ENCODE measurements around the gene DYNLL2.
A peak's percentile ranks its signal among the peaks of the same experiment; 100 is the strongest.
"Not testable (repeated sequence)": the region's sequence is repeated elsewhere in the genome, so short reads cannot be mapped to it uniquely, and the experiment has no call there.

The DYNLL2 gene

DNA sequence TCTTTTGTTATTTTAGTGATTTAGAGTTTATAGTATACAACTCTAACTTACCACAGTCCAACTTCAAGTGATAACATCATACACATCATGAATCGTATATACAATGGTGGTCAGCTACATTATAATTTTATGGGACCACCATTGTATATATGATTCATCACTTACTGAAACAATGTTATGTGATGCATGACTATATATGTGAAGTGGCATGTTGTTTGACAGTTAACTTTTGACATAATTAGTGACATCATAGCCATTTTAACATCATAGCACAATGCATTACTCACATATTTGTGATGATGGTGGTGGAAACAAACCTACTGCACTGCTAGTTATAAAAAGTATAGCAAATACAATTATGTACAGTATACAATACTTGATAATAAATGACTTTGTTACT is 21.9 kb downstream of the DYNLL2 start:
- no peak for DNase-seq (ENCODE audit: low read depth)

DNA sequence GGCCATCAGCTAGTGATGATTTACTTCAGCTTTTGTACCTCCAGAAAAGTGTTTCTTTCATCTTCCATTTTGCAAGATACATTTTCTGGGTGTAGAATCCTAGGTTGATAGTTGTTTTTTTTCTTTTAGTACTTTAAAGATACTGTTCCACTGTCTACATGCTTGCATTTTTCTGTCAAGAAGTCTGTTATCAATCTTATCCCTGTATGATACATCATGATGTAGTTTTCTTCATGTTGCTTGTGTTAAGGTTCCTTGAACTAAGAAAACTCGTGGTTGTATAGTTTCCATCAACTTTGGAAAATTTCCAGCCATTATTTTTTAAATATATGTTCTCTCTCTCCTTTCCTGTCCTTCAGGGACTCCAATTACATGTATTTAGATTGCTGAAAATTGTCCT is 24.1 kb downstream of the DYNLL2 start:
- DNase-seq (ENCODE audit: low read depth): no peak

DNA sequence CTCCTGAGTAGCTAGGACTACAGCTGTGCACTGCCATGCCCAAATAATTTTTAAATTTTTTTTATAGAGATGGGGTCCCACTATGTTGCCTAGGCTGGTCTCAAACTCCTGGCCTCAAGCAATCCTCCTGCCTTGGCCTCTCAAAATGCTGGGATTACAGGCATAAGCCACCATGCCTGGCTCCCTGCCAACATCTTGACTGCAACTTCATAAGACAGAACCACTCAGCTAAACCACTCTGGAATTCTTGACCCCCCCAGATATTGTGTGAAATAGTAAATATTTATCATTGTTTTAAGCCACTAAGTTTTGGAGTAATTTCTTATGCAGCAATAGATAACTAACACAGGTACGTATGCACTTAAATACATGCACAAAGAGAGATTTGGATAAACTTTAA is 26.0 kb downstream of the DYNLL2 start:
- no peak for DNase-seq (ENCODE audit: low read depth)

DNA sequence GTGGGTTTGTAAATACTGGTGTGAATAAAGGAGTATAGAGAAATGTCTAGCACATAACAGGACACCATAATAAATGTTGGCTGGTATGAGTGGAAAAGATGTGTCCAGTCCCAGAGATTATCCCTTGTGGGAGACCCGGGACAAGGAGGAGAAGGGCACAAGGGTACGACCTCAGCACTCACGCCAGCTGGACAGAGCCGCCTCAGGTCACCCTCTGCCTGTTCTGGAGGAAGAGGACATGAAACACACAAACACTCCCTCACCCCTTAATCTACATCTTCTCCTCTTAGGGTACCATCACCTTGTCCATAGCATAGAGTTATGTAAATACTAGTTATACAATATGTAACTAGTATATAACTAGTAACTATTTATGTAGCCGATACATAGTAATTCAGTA is 26.8 kb downstream of the DYNLL2 start:
- no peak for DNase-seq (ENCODE audit: low read depth)

GRCh38 chr17:58111676-58112075 is 28.5 kb downstream of the DYNLL2 start:
- DNase-seq (ENCODE audit: low read depth): no peak

GRCh38 chr17:58112970-58113631 is 29.9 kb downstream of the DYNLL2 start:
- DNase-seq (ENCODE audit: low read depth): peak; percentile 51

GRCh38 chr17:58113947-58114346 is 30.7 kb downstream of the DYNLL2 start:
- no peak for DNase-seq (ENCODE audit: low read depth)

- DNase-seq (ENCODE audit: low read depth): no peak
These were observed 34.2 kb downstream of the DYNLL2 start for GRCh38 chr17:58117382-58117781.

DNA sequence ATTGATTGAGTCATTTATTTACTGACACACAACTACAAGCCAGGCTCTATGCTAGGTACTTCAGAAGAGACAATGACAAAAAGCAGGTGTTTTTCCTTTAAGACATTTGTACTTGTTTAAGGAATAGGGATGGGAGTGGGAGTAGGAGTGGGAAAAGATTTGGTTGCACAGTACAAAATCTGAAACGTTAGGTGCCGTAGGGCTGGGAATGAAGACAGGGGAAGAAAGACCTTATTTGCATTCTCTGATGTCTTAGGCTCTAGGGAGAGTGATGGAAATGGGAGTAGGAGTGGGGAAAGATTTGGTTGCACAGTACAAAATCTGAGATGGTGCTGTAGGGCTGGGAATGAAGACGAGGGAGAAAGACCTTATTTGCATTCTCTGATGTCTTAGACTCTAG is 36.3 kb downstream of the DYNLL2 start:
- DNase-seq (ENCODE audit: low read depth): no peak

- DNase-seq (ENCODE audit: low read depth): peak; percentile 61
These were observed 37.1 kb downstream of the DYNLL2 start for GRCh38 chr17:58120195-58120822.

DNA sequence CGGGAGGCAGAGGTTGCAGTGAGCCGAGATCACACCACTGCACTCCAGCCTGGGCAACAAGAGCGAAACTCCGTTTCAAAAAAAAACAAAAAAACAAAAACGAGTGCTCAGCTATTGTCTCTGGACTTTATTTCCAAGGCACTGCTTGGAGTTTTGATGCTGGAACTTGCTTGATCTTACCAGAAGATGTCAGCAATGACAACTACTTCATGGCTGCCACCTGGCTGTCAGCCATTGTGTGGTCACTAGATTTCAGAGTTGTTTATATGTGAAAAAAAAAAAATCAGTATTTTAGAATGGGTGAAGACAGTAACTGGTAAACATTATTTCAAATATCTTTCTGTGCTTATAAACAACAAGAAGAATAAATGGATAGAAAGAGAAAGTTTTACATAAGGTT is 38.7 kb downstream of the DYNLL2 start:
- DNase-seq (ENCODE audit: low read depth): peak; percentile 35

DNA sequence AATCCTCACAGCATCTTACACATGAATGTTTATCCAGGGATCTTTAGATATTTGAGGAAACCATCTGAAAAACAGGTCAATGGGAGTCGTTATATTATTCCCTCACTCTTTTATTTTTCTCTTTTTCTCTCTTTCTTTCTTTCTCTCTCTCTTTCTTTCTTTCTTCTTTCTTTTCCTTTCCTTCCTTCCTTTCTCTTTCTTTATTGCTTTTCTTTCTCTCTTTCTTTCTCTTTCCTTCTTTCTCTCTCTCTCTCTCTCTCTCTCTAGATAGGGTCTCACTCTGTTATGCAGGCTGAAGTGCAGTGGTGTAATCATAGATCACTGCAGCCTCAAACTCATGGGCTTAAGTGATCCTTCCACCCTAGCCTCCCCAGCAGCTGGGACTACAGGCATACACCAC is 44.6 kb downstream of the DYNLL2 start:
- no peak for DNase-seq (ENCODE audit: low read depth)

- not testable (repeated sequence) for DNase-seq (ENCODE audit: low read depth)
These were observed 49.5 kb downstream of the DYNLL2 start for GRCh38 chr17:58132697-58133096.

GRCh38 chr17:58136669-58137279 is 53.6 kb downstream of the DYNLL2 start:
- DNase-seq (ENCODE audit: low read depth): no peak

GRCh38 chr17:58141505-58141904 is 58.3 kb downstream of the DYNLL2 start:
- no peak for DNase-seq (ENCODE audit: low read depth)

DNA sequence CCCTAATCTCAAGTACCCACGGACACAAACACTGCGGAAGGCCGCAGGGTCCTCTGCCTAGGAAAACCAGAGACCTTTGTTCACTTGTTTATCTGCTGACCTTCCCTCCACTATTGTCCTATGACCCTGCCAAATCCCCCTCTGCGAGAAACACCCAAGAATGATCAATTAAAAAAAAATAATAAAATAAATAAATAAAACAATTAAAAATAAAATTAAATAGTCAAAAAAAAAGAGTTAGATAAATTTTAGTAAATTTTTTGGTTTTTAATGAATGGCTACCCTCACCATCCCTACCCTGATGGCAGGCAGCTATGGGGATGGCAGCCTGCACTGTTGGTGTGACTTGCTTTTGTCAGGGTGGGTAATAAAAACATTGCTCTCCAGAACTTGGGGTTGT is 60.1 kb downstream of the DYNLL2 start:
- DNase-seq (ENCODE audit: low read depth): not testable (repeated sequence)

DNA sequence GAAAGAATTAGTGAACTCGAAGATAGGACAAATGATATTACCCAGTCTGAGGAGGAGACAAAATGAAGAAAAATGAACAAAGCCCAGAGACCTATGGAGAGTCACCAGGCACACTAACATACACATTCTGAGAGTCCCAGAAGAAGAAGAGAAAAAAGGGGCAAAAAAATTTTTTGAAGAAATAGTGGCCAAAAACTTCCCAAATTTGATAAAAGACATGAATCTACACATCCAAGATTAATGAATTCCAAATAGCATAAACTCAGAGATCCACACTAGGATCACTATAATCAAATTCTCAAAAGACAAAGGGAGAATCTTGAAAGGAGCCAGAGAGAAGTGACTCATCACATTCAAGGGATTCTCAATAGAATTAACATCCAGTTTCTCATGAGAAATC is 61.6 kb downstream of the DYNLL2 start:
- DNase-seq (ENCODE audit: low read depth): no peak

All from iris pigment epithelial cell (primary cell).